ENCODE measurements around the gene C3orf22. TPM values are rescaled to one million over a fixed set of nuclear protein-coding genes. Genes with fewer than 3 reads are reported as not detected.

Gene C3orf22
- total RNA-seq, 1 donor from 2014 or later = not detected

DNA sequence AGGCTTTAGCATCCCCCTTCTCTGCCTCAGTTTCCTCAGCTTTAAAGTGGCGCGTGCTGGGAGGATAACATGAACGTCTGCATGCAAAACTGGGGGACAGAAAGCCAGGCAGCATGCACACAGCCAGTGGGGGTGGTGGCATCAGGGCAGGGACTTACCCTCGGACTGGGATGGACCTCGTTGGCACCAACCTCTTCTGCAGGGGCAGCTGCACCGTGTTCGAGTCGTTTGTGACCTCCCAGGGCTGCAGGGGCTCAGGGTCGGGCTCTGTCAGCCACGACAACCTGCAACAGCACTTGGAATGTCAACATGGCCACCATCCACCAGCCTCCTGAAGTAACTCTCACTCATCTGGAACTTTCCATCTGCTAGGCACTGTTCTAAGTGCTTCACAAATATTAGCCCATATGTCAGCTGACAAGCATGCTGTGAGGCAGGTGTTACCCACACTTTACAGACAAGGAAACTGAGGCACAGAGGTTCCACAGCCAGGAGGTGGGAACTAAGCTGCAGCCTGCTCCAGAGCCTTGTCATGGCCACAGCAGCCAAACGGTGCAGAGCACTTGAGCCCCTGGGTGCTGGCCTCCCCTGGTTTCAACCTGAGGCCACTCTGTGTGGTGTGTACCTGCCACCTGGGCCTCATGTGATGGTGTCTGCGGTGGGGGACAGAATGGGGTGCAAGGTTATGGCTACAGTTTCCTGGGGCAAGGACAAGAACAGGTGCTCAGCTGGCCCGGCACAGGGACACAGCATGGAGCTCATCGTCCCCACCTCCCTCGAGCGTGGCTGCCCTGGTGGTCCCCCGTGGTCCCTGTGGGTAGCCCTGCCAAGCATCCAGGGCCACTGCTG is 6.7 kb downstream of the C3orf22 start:
- Mint-ChIP-seq H3K27ac (no peak overlapping the region), H3K4me1 (ENCODE audit: unreplicated experiment) (peaks cover 6% of the 10 kb centered on the region), H3K36me3 (no peaks in the 10 kb centered on the region), H3K4me3 (no peak overlapping the region), H3K27me3 (peaks cover 7% of the 10 kb centered on the region), H3K9me3 (no peaks in the 10 kb centered on the region)
- TF ChIP-seq, protein P1, sequence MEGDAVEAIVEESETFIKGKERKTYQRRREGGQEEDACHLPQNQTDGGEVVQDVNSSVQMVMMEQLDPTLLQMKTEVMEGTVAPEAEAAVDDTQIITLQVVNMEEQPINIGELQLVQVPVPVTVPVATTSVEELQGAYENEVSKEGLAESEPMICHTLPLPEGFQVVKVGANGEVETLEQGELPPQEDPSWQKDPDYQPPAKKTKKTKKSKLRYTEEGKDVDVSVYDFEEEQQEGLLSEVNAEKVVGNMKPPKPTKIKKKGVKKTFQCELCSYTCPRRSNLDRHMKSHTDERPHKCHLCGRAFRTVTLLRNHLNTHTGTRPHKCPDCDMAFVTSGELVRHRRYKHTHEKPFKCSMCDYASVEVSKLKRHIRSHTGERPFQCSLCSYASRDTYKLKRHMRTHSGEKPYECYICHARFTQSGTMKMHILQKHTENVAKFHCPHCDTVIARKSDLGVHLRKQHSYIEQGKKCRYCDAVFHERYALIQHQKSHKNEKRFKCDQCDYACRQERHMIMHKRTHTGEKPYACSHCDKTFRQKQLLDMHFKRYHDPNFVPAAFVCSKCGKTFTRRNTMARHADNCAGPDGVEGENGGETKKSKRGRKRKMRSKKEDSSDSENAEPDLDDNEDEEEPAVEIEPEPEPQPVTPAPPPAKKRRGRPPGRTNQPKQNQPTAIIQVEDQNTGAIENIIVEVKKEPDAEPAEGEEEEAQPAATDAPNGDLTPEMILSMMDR (conservative IDR thresholded peaks at IDR 0.05) = no peak
- DNase-seq (ENCODE audit: extremely low spot score, unreplicated experiment) = peak; percentile 34

DNA sequence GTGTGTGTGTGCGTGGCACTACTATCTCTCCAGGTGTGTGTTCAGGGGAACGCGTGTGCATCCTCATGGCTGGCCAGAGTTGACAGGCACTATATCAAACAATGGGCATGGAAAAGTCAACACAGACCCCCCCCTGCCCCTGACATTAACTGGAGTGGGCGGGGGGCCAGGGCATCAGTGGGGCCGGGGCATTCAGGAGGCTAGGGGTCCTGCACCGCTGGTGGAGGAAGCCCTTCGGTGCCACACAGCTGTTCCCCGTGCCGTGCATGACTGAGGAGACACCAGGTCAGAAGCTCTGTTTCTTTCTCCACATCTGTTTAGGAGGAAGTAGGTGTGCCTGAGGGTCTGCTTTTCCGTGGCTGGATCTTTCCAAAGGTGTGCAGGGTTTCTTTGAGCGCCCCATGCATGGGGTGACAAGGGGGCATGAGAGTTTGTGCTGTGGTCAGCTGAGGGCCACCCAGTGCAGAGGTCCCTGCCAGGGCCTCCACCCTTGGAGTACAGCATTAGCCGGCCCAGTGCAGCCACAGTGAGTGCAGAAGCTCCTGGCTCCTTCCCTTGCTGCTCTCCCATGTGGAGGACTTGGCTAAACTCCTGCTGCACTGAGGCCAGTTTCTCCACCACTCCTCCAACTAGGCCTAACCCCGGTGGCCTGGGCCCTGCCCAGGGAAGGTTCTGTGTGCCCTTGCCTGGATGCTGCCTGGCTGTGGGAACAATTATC is 7.5 kb downstream of the C3orf22 start:
- TF ChIP-seq, protein P1 (conservative IDR thresholded peaks at IDR 0.05) = no peak
- H3K27ac Mint-ChIP-seq = no peak overlapping the region
- no peak overlapping the region for H3K4me3 Mint-ChIP-seq
- H3K27me3 Mint-ChIP-seq = peaks cover 9% of the 10 kb centered on the region
- DNase-seq (ENCODE audit: extremely low spot score, unreplicated experiment) = peak; percentile 64
- no peaks in the 10 kb centered on the region for H3K36me3 Mint-ChIP-seq
- no peaks in the 10 kb centered on the region for H3K9me3 Mint-ChIP-seq
- peaks cover 6% of the 10 kb centered on the region for H3K4me1 Mint-ChIP-seq (ENCODE audit: unreplicated experiment)

DNA sequence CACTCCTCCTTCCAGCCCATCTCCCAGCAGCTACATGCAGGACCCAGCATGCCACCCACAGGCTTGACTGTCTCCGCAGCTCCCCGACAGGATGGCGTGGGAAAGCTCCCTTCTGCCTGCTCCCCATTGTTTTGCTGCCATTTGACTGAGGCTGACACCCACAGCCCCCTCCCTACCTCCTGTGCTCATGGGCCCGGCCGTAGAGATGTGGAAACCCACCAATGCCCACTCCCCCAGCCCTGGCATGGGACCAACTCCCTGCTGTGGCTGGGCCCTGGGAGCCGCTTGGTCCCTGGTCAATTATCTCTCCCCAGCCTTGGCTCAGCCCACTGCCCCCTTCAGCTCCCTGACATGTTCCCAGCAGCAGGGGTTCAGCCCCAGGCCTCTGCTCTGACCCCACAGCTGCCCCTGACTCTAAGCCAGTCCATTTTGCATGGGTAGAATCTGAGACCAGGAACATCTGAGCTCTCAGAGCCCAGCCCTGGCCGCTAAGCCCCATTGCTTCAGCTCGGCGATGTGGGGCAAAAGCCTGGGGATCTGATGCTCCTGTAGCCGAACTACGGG is 8.2 kb downstream of the C3orf22 start:
- Mint-ChIP-seq H3K9me3 (no peaks in the 10 kb centered on the region), H3K27me3 (peaks cover 9% of the 10 kb centered on the region), H3K36me3 (no peaks in the 10 kb centered on the region), H3K4me3 (no peak overlapping the region), H3K27ac (no peak overlapping the region), H3K4me1 (ENCODE audit: unreplicated experiment) (peaks cover 6% of the 10 kb centered on the region)
- TF ChIP-seq, protein P1 (conservative IDR thresholded peaks at IDR 0.05) = no peak
- peak; percentile 64 for DNase-seq (ENCODE audit: extremely low spot score, unreplicated experiment)

DNA sequence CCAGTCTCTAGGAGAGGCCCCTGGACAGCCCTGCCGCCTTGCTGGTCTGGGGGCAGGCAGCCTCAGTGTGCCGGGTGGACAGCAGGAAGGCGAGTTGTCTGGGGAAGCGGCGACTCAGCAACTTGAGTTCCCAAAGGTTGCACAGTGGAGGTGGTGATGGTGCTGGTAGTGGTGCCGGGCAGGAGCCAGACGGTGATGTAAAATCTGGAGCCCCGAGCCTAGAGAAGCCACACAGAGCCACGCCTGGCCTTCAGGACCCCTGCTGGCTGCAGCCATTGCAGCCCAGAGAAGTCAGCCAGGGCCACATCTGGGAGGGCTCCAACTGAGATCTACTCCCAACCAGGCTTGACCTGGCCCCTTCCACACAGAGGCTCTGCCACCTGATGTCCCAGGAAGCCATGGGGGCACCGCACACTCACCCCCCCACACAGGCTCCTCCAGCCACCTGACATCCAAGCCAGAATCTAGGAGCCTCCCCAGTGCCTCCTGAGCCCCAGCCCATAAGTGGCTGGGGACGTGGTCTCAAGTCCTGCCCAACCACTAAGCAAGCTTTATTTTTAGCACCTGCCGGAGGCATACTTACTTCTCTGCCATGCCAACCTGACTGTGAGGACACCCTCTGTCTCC is 8.8 kb downstream of the C3orf22 start:
- H3K9me3 Mint-ChIP-seq = no peaks in the 10 kb centered on the region
- peak; percentile 57 for DNase-seq (ENCODE audit: extremely low spot score, unreplicated experiment)

More for the DNA sequence above, 8.8 kb downstream of the C3orf22 start:
- Mint-ChIP-seq H3K36me3 (no peaks in the 10 kb centered on the region), H3K4me3 (no peak overlapping the region), H3K27me3 (peaks cover 9% of the 10 kb centered on the region), H3K4me1 (ENCODE audit: unreplicated experiment) (peaks cover 6% of the 10 kb centered on the region), H3K27ac (no peak overlapping the region)
- TF ChIP-seq, protein P1 (conservative IDR thresholded peaks at IDR 0.05) = no peak

Measured in type B pancreatic cell (in vitro differentiated cells).